SJCRH30 (cell line): ENCODE data around the gene PTPRN. TPM values are rescaled to one million over a fixed set of nuclear protein-coding genes. Genes with fewer than 3 reads are reported as not detected.
"Not testable (repeated sequence)": the region's sequence is repeated elsewhere in the genome, so short reads cannot be mapped to it uniquely, and the experiment has no call there.

Source experiments
- DNase-seq, 2 experiments: peaks; one replicate each; pipeline ENCODE4 v3.0.0-alpha.2; 2015 to 2020
- H3K27ac ChIP-seq: fragments of 250-450 bp; sonication (Bioruptor Pico); 2 replicates; pipeline ENCODE4 v1.5.1; 2020; ENCODE audit warnings: mild to moderate bottlenecking, moderate library complexity
- H3K27me3 ChIP-seq: fragments of 250-450 bp; sonication (Bioruptor Pico); 2 replicates; pipeline ENCODE4 v1.5.1; 2020; ENCODE audit warnings: mild to moderate bottlenecking, moderate library complexity
- H3K36me3 ChIP-seq: fragments of 250-450 bp; sonication (Bioruptor Pico); 2 replicates; pipeline ENCODE4 v1.5.1; 2020; ENCODE audit warnings: mild to moderate bottlenecking, moderate library complexity
- H3K4me1 ChIP-seq: fragments of 250-450 bp; sonication (Bioruptor Pico); 2 replicates; pipeline ENCODE4 v1.5.1; 2020; ENCODE audit warnings: mild to moderate bottlenecking, moderate library complexity
- H3K4me3 ChIP-seq: fragments of 250-450 bp; sonication (Bioruptor Pico); 2 replicates; pipeline ENCODE4 v1.5.1; 2020; ENCODE audit warnings: mild to moderate bottlenecking, moderate library complexity
- H3K9me3 ChIP-seq: fragments of 250-450 bp; sonication (Bioruptor Pico); replicated peaks from 2 replicates; pipeline ENCODE4 v1.5.1; 2020; ENCODE audit warnings: mild to moderate bottlenecking, moderate library complexity
- total RNA-seq: library from RNA; depleted of rRNA; stranded (reverse); fragments of >200 nt; shearing (Covaris generic); gene quantifications from 2 replicates; pipeline ENCODE4 v1.2.3, GENCODE V29; 2014

PTPRN gene
- total RNA-seq, 1 experiment from 2014 or later = not detected

DNA sequence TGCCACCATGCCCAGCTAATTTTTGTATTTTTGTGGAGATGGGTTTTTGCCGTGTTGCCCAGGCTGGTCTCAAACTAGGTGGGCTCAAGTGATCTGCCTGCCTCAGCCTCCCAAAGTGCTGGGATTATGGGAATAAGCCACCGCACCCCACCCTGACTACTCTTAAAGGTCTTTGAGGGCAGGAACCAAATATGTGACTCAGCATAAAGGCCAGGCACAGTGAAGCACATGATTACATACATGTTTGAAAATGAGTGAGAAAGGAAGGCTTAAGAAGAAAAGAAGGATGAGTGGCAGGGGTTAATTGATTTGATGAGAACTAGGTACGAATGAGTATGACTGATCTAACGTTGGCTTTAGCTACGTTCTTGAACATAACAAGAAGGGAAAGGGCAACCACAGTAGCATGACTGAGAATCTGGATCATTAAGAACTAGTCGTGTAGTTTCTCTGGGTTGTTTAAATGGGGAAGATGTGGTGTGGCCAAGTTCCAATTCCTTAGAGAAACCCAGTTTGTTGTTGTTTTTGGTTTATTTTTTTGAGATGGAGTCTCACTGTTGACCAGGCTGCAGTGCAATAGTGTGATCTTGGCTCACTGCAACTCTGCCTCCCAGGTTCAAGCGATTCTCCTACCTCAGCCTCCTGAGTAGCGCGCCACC lies 16.6 kb upstream of the PTPRN start:
- H3K4me3 ChIP-seq = no peak overlapping the region
- H3K36me3 ChIP-seq = no peaks in the 10 kb centered on the region
- H3K9me3 ChIP-seq = no peaks in the 10 kb centered on the region
- H3K4me1 ChIP-seq = no peaks in the 10 kb centered on the region
- no peaks in the 10 kb centered on the region for H3K27me3 ChIP-seq
- no peak for DNase-seq
- H3K27ac ChIP-seq = no peak overlapping the region

GRCh38 chr2:219325136-219325535 lies 15.9 kb upstream of the PTPRN start:
- Histone ChIP-seq H3K9me3 (no peaks in the 10 kb centered on the region), H3K4me3 (no peak overlapping the region), H3K27me3 (no peaks in the 10 kb centered on the region), H3K27ac (no peak overlapping the region), H3K4me1 (no peaks in the 10 kb centered on the region), H3K36me3 (no peaks in the 10 kb centered on the region)
- no peak for DNase-seq

- no peak for DNase-seq
- Histone ChIP-seq H3K27me3 (no peaks in the 10 kb centered on the region), H3K9me3 (no peaks in the 10 kb centered on the region), H3K27ac (no peak overlapping the region), H3K4me3 (no peak overlapping the region), H3K4me1 (no peaks in the 10 kb centered on the region), H3K36me3 (no peaks in the 10 kb centered on the region)
These were observed 14.2 kb upstream of the PTPRN start for GRCh38 chr2:219323434-219323833.

GRCh38 chr2:219314804-219315468 lies 5.7 kb upstream of the PTPRN start:
- no peak for DNase-seq
- Histone ChIP-seq H3K4me3 (no peak overlapping the region), H3K4me1 (no peaks in the 10 kb centered on the region), H3K27me3 (no peaks in the 10 kb centered on the region), H3K36me3 (no peaks in the 10 kb centered on the region), H3K9me3 (no peaks in the 10 kb centered on the region), H3K27ac (no peak overlapping the region)

DNA sequence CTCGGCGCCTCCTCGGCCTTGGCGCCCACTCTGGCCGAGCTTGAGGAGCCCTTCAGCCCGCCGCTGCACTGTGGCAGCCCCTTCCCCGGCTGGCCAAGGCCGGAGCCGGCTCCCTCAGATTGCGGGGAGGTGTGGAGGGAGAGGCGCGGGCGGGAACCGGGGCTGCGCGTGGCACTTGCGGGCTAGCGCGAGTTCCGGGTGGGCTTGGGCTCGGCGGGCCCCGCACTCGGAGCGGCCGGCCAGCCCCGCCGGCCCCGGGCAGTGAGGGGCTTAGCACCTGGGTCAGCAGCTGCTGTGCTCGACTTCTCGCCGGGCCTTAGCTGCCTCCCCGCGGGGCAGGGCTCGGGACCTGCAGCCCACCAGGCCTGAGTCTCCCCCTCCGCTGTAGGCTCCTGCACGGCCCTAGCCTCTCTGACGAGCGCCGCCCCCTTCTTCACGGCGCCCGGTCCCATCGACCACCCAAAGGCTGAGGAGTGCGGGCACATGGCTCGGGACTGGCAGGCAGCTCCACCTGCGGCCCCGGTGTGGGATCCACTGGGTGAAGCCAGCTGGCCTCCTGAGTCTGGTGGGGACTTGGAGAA lies 3.6 kb upstream of the PTPRN start:
- not testable (repeated sequence) for DNase-seq, H3K4me1 ChIP-seq, H3K9me3 ChIP-seq, H3K27ac ChIP-seq, H3K4me3 ChIP-seq, H3K27me3 ChIP-seq, H3K36me3 ChIP-seq

DNA sequence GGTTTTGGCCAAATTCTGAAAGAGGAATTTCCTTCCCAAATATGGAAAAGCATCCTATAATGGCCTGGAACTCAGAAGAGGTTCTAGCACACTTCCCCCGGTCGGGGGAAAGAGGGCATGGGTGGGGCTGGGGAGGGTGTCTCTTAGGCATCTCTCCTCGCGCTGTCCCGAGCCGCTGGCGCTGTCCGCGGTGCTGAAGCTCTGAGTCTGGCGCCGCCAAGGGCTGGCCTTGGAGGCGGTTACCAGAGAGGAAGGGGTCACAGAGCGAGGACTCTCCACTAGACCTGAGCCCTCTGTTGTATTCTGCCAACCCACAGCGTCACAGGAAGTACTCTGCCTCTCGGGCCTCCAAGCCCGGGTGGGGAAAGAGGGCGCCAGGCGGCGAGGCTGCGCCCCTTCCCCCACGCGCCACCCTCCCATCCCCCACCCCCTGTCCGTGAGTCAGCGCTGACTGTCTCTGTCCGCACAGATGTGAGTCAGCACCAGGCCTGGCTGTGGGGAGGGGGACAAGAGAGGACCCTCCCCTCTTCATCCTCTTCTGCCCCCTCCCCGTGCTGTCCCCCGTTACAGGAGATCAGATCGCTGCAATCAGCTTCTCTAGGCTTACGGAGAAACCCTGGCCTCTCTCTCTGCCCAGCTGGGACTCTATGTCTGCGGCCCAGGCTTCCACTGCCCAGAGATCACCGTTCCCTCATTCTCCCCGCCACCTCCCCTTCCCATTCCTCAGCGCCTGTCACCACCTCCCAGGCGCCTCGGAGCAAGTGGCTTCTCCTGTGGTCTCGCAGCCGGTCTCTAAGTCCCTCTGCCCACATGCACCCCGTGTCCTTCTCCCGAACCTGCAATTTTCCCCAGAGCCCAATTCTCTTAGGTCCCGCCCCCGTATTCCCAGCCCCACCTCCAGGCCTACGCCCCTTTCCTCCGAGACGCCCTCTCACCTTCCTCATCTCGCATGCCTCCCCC lies 779 bp downstream of the PTPRN start:
- no peaks in the 10 kb centered on the region for H3K4me1 ChIP-seq
- H3K27ac ChIP-seq = no peak overlapping the region
- H3K9me3 ChIP-seq = no peaks in the 10 kb centered on the region
- DNase-seq = peak; percentile 63 to 73
- H3K4me3 ChIP-seq = no peak overlapping the region
- no peaks in the 10 kb centered on the region for H3K36me3 ChIP-seq
- H3K27me3 ChIP-seq = no peaks in the 10 kb centered on the region

- Histone ChIP-seq H3K9me3 (no peaks in the 10 kb centered on the region), H3K4me3 (no peak overlapping the region), H3K36me3 (no peaks in the 10 kb centered on the region), H3K4me1 (no peaks in the 10 kb centered on the region), H3K27ac (no peak overlapping the region), H3K27me3 (peaks cover 5% of the 10 kb centered on the region; the same call in 1 of the 2 replicates)
- no peak for DNase-seq
These were observed 3.2 kb downstream of the PTPRN start for GRCh38 chr2:219306047-219306446.

- Histone ChIP-seq H3K27ac (no peak overlapping the region), H3K27me3 (peaks cover 14% of the 10 kb centered on the region), H3K36me3 (no peaks in the 10 kb centered on the region), H3K9me3 (no peaks in the 10 kb centered on the region), H3K4me1 (no peaks in the 10 kb centered on the region), H3K4me3 (no peak overlapping the region)
- DNase-seq = no peak
These were observed 5.0 kb downstream of the PTPRN start for GRCh38 chr2:219304223-219304622.

DNA sequence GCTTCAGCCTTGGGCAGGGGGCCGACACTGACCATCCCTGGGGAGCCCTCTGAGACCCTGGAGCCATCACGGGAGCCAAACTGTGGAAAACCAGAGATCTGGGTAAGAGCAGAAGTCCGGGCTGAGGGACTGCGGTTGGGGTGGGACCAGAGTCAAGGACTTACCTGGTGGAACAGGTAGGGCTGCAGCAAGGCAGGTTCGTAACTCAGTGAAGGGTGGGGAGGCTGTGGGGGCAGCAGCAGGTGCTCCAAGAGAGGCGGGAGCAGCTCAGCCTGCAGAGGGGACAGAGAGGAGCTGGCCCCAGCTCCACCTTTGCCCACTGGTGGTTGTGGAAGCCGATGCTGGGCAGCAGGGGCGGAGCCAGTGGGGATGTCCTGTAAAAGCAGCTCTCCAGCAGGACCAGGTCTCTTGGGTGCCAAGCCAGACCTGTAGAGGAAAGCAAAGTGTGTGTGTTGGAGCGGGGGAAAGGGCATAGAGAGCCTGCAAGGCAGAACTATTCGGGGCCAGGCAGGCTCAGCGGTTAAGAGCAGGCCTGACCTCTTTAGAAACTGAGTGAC lies 6.7 kb downstream of the PTPRN start:
- no peaks in the 10 kb centered on the region for H3K36me3 ChIP-seq
- DNase-seq = no peak
- H3K4me1 ChIP-seq = no peaks in the 10 kb centered on the region
- no peaks in the 10 kb centered on the region for H3K9me3 ChIP-seq
- no peak overlapping the region for H3K4me3 ChIP-seq
- H3K27me3 ChIP-seq = peaks cover 23% of the 10 kb centered on the region
- H3K27ac ChIP-seq = no peak overlapping the region

- H3K9me3 ChIP-seq = no peaks in the 10 kb centered on the region
- H3K4me1 ChIP-seq = no peaks in the 10 kb centered on the region
- peaks cover 23% of the 10 kb centered on the region for H3K27me3 ChIP-seq
- no peaks in the 10 kb centered on the region for H3K36me3 ChIP-seq
- no peak overlapping the region for H3K4me3 ChIP-seq
- no peak overlapping the region for H3K27ac ChIP-seq
- DNase-seq = no peak
These were observed 9.2 kb downstream of the PTPRN start for GRCh38 chr2:219300022-219300421.

DNA sequence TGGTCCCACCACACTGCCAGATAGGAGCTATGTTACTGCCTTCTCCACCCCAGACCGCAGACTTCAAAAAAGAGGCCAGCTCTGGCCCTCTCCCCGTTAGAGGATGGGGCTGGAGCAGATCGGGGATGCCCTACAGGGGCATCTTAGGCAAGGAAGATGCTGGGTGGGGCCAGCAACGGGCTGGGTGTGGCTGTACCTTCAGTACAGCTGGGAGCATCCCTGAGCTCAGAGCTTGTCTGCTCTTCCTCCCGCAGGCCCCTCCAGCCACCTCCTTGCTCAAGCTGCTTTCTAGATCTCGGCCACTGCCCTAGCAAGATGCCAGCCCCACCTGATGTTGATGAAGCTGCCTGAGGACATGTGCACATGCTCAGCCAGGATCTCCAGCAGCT lies 9.8 kb downstream of the PTPRN start:
- H3K36me3 ChIP-seq = no peaks in the 10 kb centered on the region
- H3K9me3 ChIP-seq = no peaks in the 10 kb centered on the region
- H3K27me3 ChIP-seq = peaks cover 23% of the 10 kb centered on the region
- no peak overlapping the region for H3K27ac ChIP-seq
- no peak overlapping the region for H3K4me3 ChIP-seq
- DNase-seq = no peak
- no peaks in the 10 kb centered on the region for H3K4me1 ChIP-seq

DNA sequence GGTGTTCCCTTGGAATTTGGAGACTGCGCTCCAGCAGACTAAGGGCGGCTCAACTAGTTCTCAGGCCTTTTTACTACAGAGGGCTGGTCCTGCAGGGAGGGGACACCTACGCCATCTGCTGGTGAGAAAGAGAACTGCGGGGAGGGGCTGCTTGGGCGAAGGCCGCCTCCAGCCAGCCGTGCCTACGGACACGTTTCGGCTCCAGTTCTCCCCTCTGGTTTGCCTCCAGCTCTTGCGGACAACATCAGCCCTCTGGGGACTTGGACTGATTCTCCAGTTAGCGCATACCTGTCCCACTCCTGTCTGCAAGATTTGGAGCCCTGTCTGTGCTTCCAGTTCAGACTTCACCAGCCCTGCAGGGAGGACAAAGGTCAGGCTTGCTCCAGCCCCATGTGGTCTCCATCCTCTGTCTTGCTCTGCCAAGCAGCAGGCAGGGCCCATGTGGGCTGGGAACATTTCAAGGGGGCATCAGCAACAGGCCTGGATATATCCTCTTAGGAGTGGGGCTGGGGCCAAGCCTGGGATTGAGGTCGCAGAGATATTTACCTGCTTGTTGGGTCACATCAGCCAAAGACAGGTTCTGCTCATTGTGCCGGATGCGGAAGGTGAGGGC lies 10.3 kb downstream of the PTPRN start:
- peak; percentile 75 to 86 for DNase-seq
- H3K4me3 ChIP-seq = no peak overlapping the region
- H3K27me3 ChIP-seq = peaks cover 23% of the 10 kb centered on the region

GRCh38 chr2:219297766-219298456 lies 11.3 kb downstream of the PTPRN start:
- peaks cover 8% of the 10 kb centered on the region for H3K4me1 ChIP-seq
- H3K4me3 ChIP-seq = no peak overlapping the region
- no peak overlapping the region for H3K27ac ChIP-seq
- no peaks in the 10 kb centered on the region for H3K36me3 ChIP-seq
- no peaks in the 10 kb centered on the region for H3K9me3 ChIP-seq
- H3K27me3 ChIP-seq = peaks cover 23% of the 10 kb centered on the region
- DNase-seq = no peak

More for the DNA sequence above, 10.3 kb downstream of the PTPRN start:
- H3K9me3 ChIP-seq = no peaks in the 10 kb centered on the region
- peaks cover 5% of the 10 kb centered on the region for H3K4me1 ChIP-seq
- no peak overlapping the region for H3K27ac ChIP-seq
- no peaks in the 10 kb centered on the region for H3K36me3 ChIP-seq
